ENCODE data around the gene PPP4R2. TPM values are rescaled to one million over a fixed set of nuclear protein-coding genes. Genes with fewer than 3 reads are reported as not detected.
A peak's percentile ranks its signal among the peaks of the same experiment; 100 is the strongest.
"Not testable (repeated sequence)": the region's sequence is repeated elsewhere in the genome, so short reads cannot be mapped to it uniquely, and the experiment has no call there.

The PPP4R2 gene
- total RNA-seq, 1 donor from 2014 or later: 65.7 TPM

DNA sequence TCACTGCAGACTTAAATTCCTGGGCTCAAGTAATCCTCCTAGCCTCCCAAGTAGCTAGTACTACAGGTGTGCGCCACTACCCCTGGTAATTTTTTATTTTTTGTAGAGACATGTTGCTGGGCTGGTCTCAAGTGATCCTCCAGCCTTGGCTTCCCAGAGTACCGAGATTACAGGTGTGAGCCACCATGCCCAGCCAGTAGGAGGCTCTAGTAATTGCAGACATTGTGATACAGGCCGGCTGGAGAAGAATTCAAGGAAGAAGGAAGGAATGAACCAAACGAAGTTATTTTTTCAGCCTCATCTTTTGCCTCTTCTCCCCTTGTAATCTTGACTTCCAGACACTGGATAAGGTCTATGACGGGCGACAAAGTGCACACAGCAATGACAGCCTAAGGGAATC is 3.2 kb upstream of the PPP4R2 start:
- no peaks in the 10 kb centered on the region for H3K27me3 ChIP-seq
- H3K36me3 ChIP-seq: no peaks in the 10 kb centered on the region
- TF ChIP-seq, protein P1, sequence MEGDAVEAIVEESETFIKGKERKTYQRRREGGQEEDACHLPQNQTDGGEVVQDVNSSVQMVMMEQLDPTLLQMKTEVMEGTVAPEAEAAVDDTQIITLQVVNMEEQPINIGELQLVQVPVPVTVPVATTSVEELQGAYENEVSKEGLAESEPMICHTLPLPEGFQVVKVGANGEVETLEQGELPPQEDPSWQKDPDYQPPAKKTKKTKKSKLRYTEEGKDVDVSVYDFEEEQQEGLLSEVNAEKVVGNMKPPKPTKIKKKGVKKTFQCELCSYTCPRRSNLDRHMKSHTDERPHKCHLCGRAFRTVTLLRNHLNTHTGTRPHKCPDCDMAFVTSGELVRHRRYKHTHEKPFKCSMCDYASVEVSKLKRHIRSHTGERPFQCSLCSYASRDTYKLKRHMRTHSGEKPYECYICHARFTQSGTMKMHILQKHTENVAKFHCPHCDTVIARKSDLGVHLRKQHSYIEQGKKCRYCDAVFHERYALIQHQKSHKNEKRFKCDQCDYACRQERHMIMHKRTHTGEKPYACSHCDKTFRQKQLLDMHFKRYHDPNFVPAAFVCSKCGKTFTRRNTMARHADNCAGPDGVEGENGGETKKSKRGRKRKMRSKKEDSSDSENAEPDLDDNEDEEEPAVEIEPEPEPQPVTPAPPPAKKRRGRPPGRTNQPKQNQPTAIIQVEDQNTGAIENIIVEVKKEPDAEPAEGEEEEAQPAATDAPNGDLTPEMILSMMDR (IDR thresholded peaks at IDR 0.05): no peak
- intact Hi-C loops (cut with DNase I): no loop called here
- no peak for DNase-seq
- no peaks in the 10 kb centered on the region for H3K9me3 ChIP-seq
- ATAC-seq: no peak
- peaks cover 5% of the 10 kb centered on the region for H3K4me1 ChIP-seq
- no peak overlapping the region for H3K4me3 ChIP-seq
- no peak overlapping the region for H3K27ac ChIP-seq

DNA sequence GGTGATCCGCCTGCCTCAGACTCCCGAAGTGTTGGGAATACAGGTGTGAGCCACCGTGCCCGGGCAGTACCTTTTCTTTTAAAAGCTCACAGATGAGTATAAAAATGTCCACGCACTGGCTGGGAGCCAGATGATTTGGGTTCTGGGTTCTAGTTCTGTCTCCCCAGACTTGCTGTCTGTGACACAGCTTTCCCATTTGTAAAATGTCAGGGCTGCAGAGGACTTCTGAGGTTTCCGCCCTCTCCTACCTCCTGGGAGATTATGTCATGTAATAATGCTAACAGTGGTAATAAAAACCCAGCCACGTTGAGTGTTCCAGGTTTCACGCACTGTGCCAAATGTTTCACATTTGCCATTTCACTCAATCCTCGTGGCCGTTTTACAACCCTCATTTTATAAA is 1.3 kb upstream of the PPP4R2 start:
- ATAC-seq (no peak), DNase-seq (no peak)
- H3K9me3 ChIP-seq: no peaks in the 10 kb centered on the region
- H3K4me1 ChIP-seq: peaks cover 24% of the 10 kb centered on the region
- H3K36me3 ChIP-seq: peaks cover 7% of the 10 kb centered on the region
- no peak overlapping the region for H3K4me3 ChIP-seq
- TF ChIP-seq, protein P1 (IDR thresholded peaks at IDR 0.05): no peak
- no peak overlapping the region for H3K27ac ChIP-seq
- H3K27me3 ChIP-seq: no peaks in the 10 kb centered on the region
- intact Hi-C loops (cut with DNase I): no loop called here

- peak overlapping the region; percentile 88 for H3K4me3 ChIP-seq
- peak; percentile 67 for DNase-seq
- ATAC-seq: no peak
These were observed 514 bp upstream of the PPP4R2 start for GRCh38 chr3:72996121-72996472.

GRCh38 chr3:72997421-72997961 is 880 bp downstream of the PPP4R2 start:
- DNase-seq: no peak
- intact Hi-C loops (cut with DNase I): no loop called here
- Histone ChIP-seq H3K4me3 (peak overlapping the region; percentile 88), H3K4me1 (peaks cover 43% of the 10 kb centered on the region), H3K9me3 (no peaks in the 10 kb centered on the region), H3K27ac (peak overlapping the region; percentile 94), H3K36me3 (peaks cover 27% of the 10 kb centered on the region), H3K27me3 (no peaks in the 10 kb centered on the region)
- no peak for ATAC-seq
- TF ChIP-seq, protein P1 (IDR thresholded peaks at IDR 0.05): peak; percentile 36

More at GRCh38 chr3:72996121-72996472, 514 bp upstream of the PPP4R2 start:
- H3K9me3 ChIP-seq: no peaks in the 10 kb centered on the region
- peaks cover 15% of the 10 kb centered on the region for H3K36me3 ChIP-seq
- intact Hi-C loops (cut with DNase I): no loop called here
- TF ChIP-seq, protein P1 (IDR thresholded peaks at IDR 0.05): no peak
- H3K27ac ChIP-seq: peak overlapping the region; percentile 94
- H3K27me3 ChIP-seq: no peaks in the 10 kb centered on the region
- H3K4me1 ChIP-seq: peaks cover 32% of the 10 kb centered on the region

- intact Hi-C loops (cut with DNase I): no loop called here
- H3K27me3 ChIP-seq: no peaks in the 10 kb centered on the region
- peak overlapping the region; percentile 88 for H3K4me3 ChIP-seq
- H3K4me1 ChIP-seq: peaks cover 43% of the 10 kb centered on the region
- H3K27ac ChIP-seq: no peak overlapping the region
- DNase-seq (no peak), ATAC-seq (no peak)
- TF ChIP-seq, protein P1 (IDR thresholded peaks at IDR 0.05): no peak
- H3K9me3 ChIP-seq: no peaks in the 10 kb centered on the region
- H3K36me3 ChIP-seq: peaks cover 35% of the 10 kb centered on the region
These were observed 1.9 kb downstream of the PPP4R2 start for GRCh38 chr3:72998466-72998865.

GRCh38 chr3:72999951-73000350 is 3.3 kb downstream of the PPP4R2 start:
- TF ChIP-seq, protein P1 (IDR thresholded peaks at IDR 0.05): no peak

DNA sequence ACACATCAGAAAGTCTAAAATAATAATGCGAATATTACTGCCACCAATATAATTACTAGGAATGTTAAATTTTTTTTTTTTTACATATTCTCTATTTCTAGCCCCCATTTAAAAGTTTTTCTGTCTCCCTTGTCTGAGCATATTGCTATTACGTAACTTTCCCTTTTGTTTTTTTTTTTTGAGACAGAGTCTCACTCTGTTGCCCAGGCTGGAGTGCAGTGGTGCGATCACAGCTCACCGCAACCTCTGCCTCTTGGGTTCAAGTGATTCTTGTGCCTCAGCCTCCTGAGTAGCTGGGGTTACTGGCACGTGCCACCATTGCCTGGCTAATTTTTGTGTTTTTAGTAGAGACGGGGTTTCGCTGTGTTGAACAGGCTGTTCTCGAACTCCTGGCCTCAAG is 6.4 kb downstream of the PPP4R2 start:
- ATAC-seq; DNase-seq; H3K9me3 ChIP-seq; intact Hi-C loops (cut with DNase I); H3K27me3 ChIP-seq; H3K27ac ChIP-seq; H3K4me3 ChIP-seq: not testable (repeated sequence)
- Histone ChIP-seq H3K4me1 (peaks cover 41% of the 10 kb centered on the region), H3K36me3 (peaks cover 54% of the 10 kb centered on the region)

More at GRCh38 chr3:72999951-73000350, 3.3 kb downstream of the PPP4R2 start:
- ATAC-seq (no peak), DNase-seq (no peak)
- Histone ChIP-seq H3K9me3 (no peaks in the 10 kb centered on the region), H3K36me3 (peaks cover 39% of the 10 kb centered on the region), H3K4me3 (peak overlapping the region; percentile 88), H3K27me3 (no peaks in the 10 kb centered on the region), H3K27ac (no peak overlapping the region), H3K4me1 (peaks cover 43% of the 10 kb centered on the region)
- intact Hi-C loops (cut with DNase I): no loop called here

Data from upper lobe of right lung (tissue), 1 donor.